Omental fat pad (tissue), 4 donors: ENCODE results near the gene LIPK. TPM values are rescaled to one million over a fixed set of nuclear protein-coding genes. Genes with fewer than 3 reads are reported as not detected.

Experiments
- ATAC-seq: fragments of 150-250 bp; one replicate; pipeline ENCODE4 v1.9.1; 2016; ENCODE audit warnings: mild to moderate bottlenecking, moderate library complexity; ENCODE audit not compliant: low FRiP score
- DNase-seq: peaks from one replicate; pipeline ENCODE4 v3.0.0-alpha.2; 2019; ENCODE audit warnings: low spot score
- total RNA-seq, 4 donors: library from RNA; depleted of rRNA; stranded (reverse); fragments of >200 nt; gene quantifications; one replicate each; pipeline ENCODE4 v1.1.0, GENCODE V29; 2016
- TF ChIP-seq, protein P1 (sequence below), 3 donors: fragments of 450-650 bp; IDR thresholded peaks; one replicate each; pipeline ENCODE4 v1.5.1; 2016 to 2017; ENCODE audit warnings: antibody characterized with exemption in 3 of 3, mild to moderate bottlenecking in 3 of 3, moderate library complexity in 2 of 3

The LIPK gene
- total RNA-seq, 4 donors from 2014 or later: not detected

DNA sequence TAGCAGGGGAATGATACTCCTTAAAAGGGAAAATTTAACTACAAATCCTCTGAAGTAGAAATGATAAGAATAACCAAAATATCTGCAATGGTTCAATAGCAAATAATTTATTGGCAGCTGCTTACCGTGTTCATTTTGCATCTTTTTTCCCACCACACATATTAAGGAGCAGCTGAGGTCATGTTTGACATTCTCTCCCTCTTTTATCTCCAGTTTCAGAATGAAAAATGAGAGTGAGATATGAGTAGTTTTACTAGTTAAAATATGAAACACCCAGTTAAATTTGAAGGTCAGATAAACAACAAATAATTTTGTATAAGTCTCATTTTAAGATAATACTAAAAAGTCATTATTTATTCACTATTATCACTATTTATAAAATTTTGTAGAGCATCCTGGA is 56.9 kb downstream of the LIPK start:
- TF ChIP-seq, protein P1, sequence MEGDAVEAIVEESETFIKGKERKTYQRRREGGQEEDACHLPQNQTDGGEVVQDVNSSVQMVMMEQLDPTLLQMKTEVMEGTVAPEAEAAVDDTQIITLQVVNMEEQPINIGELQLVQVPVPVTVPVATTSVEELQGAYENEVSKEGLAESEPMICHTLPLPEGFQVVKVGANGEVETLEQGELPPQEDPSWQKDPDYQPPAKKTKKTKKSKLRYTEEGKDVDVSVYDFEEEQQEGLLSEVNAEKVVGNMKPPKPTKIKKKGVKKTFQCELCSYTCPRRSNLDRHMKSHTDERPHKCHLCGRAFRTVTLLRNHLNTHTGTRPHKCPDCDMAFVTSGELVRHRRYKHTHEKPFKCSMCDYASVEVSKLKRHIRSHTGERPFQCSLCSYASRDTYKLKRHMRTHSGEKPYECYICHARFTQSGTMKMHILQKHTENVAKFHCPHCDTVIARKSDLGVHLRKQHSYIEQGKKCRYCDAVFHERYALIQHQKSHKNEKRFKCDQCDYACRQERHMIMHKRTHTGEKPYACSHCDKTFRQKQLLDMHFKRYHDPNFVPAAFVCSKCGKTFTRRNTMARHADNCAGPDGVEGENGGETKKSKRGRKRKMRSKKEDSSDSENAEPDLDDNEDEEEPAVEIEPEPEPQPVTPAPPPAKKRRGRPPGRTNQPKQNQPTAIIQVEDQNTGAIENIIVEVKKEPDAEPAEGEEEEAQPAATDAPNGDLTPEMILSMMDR (IDR thresholded peaks at IDR 0.05): no peak
- no peak for ATAC-seq
- DNase-seq: no peak

DNA sequence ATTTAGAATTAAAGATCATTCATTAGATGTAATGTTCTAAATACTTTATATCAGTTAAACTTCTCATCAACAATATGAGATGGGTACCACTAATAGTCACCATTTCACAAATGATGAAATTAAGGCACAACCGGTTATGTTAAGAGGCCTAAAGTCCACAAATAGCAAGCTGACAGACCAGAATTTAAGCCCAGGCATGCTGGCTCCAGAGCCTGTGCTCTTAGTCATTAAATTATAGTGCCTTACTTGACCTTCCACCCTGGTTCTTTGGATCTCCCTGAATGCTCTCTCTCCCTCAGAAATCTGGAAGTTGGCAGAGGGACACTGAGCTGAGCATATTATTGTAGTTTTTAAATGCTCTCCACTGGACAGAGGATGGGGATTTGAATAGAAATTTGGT is 57.4 kb downstream of the LIPK start:
- ATAC-seq (no peak), DNase-seq (no peak)
- TF ChIP-seq, protein P1 (IDR thresholded peaks at IDR 0.05): no peak

DNA sequence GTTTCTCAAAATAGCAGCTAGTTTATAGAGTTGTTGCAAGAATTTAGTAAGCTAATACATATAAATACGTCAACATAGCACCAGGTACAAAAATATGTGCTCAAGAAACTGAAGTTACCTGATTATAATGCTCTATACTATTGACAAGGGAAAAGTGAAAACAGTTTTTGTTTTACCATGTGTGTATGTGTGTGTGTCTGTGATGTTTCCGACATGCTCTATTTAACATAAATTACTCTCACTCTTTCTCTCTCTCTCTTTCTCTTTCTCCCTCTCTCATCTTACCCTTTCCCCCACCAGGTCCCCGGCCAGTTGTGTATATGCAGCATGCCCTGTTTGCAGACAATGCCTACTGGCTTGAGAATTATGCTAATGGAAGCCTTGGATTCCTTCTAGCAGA is 58.1 kb downstream of the LIPK start:
- TF ChIP-seq, protein P1 (IDR thresholded peaks at IDR 0.05): no peak
- no peak for DNase-seq
- ATAC-seq: no peak

DNA sequence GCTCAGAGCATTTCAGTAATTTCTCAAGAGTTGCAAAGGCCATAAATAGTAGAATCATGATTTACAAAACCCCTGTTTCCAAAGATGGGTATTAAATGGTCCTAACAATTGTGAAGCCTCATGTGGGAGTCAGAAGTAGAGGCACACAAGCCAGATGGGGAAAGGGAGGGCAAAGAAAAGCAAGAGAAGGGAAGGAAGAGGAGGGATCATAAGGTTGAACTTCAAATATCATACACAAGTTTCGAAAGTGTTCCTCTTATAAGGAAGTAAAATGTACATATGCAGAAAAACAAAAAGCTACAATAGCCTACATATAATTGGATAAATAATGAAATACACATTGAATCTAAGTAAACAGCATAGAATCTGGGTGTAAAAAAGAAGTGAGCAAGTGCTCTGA is 59.8 kb downstream of the LIPK start:
- DNase-seq (no peak), ATAC-seq (no peak)
- TF ChIP-seq, protein P1 (IDR thresholded peaks at IDR 0.05): no peak

DNA sequence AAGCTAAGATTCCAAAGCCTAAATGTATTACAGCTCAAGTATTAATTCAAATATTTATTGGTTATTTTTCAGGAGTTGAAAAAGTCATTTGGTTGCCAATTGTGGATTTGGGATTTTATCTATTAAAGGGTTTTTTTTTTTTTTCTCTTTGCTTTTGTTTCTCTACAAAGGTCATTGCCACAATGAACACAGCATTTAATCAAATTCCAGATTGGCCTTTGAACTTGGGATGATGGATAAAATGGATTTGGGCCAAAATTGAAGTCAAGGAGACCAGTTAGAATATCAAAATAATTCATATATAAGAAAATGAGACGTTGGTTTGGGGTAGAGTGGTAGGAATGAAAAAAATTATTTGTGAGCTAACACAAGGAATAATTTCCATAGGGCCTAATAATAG is 63.3 kb downstream of the LIPK start:
- TF ChIP-seq, protein P1 (IDR thresholded peaks at IDR 0.05): no peak
- DNase-seq (no peak), ATAC-seq (no peak)

DNA sequence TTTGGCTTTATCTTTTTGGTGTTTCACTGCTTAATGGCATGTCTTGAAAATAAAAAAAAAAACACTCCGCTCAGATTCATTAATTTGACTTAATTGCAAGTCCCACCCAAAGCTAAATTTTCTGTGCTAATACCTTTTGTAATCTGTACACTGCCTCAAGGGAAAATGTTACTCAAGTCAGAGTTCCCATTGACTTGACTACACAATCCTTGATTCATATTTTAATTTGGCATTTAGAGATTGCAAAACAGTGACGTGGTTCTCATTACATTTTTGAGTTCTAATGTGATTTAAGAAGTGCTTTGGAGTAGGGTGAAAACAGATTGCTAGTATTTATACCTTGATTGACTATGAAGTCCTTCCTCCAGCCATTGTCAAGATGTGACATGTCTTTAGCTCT is 75.2 kb downstream of the LIPK start:
- TF ChIP-seq, protein P1 (IDR thresholded peaks at IDR 0.05): no peak
- ATAC-seq (no peak), DNase-seq (no peak)

DNA sequence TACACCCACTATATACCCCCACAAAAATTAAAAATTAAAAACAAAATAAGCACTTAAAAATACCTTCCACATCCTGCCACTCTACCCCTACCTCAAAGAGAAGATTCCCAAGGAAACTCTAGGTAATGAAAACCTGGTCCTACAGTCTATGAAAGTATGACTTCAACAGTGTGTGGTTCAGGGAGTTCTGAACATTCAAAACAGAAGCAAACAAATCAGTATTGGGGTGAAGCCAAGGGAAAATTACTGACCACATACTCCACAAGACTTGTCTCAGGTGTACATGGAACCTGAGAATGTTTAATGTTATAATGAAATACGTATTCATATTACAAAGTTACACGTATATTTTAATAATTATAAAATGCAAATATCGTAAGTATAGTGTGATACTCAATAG is 76.2 kb downstream of the LIPK start:
- DNase-seq (no peak), ATAC-seq (no peak)
- TF ChIP-seq, protein P1 (IDR thresholded peaks at IDR 0.05): no peak
